Brain microvascular endothelial cell (primary cell): ENCODE data around the gene ESYT2.

Source experiments
- DNase-seq: peaks from one replicate; pipeline ENCODE4 v3.0.0-alpha.2; 2020
- H3K27ac ChIP-seq: fragments of 250-450 bp; sonication (Bioruptor Pico); 2 replicates; pipeline ENCODE4 v1.5.1; 2020; ENCODE audit warnings: mild to moderate bottlenecking, moderate library complexity
- H3K27me3 ChIP-seq: fragments of 250-450 bp; sonication (Bioruptor Pico); replicated peaks from 2 replicates; pipeline ENCODE4 v1.5.1; 2020; ENCODE audit warnings: mild to moderate bottlenecking
- H3K36me3 ChIP-seq: fragments of 250-450 bp; sonication (Bioruptor Pico); replicated peaks from 2 replicates; pipeline ENCODE4 v1.5.1; 2020; ENCODE audit warnings: mild to moderate bottlenecking
- H3K4me3 ChIP-seq: 2 replicates; pipeline ENCODE4 v1.5.1; 2011; ENCODE audit warnings: low read depth, mild to moderate bottlenecking, control low read depth, low read length, moderate library complexity
- in situ Hi-C: cut with HindIII; loops from 2 replicates; pipeline ENCODE4 v1.10.0; 2017; ENCODE audit warnings: low sequenced_read_pairs, low pct_ligation_motif_present
- TF ChIP-seq, protein P1 (sequence below): IDR thresholded peaks from 2 replicates; pipeline ENCODE4 v1.5.1; 2011; ENCODE audit warnings: low read depth, mild to moderate bottlenecking, moderate library complexity, low read length, control low read depth, inconsistent platforms; ENCODE audit errors: missing control alignments

The ESYT2 gene

GRCh38 chr7:158867214-158867984, 38.1 kb upstream of the ESYT2 start:
- H3K27ac ChIP-seq = no peak overlapping the region
- H3K27me3 ChIP-seq = no peaks in the 10 kb centered on the region
- no peak for DNase-seq
- H3K36me3 ChIP-seq = peaks cover 3% of the 10 kb centered on the region
- TF ChIP-seq, protein P1, sequence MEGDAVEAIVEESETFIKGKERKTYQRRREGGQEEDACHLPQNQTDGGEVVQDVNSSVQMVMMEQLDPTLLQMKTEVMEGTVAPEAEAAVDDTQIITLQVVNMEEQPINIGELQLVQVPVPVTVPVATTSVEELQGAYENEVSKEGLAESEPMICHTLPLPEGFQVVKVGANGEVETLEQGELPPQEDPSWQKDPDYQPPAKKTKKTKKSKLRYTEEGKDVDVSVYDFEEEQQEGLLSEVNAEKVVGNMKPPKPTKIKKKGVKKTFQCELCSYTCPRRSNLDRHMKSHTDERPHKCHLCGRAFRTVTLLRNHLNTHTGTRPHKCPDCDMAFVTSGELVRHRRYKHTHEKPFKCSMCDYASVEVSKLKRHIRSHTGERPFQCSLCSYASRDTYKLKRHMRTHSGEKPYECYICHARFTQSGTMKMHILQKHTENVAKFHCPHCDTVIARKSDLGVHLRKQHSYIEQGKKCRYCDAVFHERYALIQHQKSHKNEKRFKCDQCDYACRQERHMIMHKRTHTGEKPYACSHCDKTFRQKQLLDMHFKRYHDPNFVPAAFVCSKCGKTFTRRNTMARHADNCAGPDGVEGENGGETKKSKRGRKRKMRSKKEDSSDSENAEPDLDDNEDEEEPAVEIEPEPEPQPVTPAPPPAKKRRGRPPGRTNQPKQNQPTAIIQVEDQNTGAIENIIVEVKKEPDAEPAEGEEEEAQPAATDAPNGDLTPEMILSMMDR = no peak
- in situ Hi-C loops = no loop called here
- H3K4me3 ChIP-seq = no peak overlapping the region

- TF ChIP-seq, protein P1 = no peak
- in situ Hi-C loops = no loop called here
- no peak overlapping the region for H3K27ac ChIP-seq
- H3K27me3 ChIP-seq = no peaks in the 10 kb centered on the region
- H3K36me3 ChIP-seq = no peaks in the 10 kb centered on the region
- DNase-seq = no peak
- H3K4me3 ChIP-seq = no peak overlapping the region
Measured at GRCh38 chr7:158865977-158866376, 36.7 kb upstream of the ESYT2 start.

GRCh38 chr7:158865462-158865922, 36.2 kb upstream of the ESYT2 start:
- Histone ChIP-seq H3K36me3 (no peaks in the 10 kb centered on the region), H3K27ac (no peak overlapping the region), H3K27me3 (no peaks in the 10 kb centered on the region), H3K4me3 (no peak overlapping the region)
- in situ Hi-C loops = no loop called here
- no peak for DNase-seq
- TF ChIP-seq, protein P1 = no peak

- DNase-seq = no peak
- Histone ChIP-seq H3K36me3 (no peaks in the 10 kb centered on the region), H3K27me3 (no peaks in the 10 kb centered on the region), H3K4me3 (no peak overlapping the region), H3K27ac (no peak overlapping the region)
- in situ Hi-C loops = no loop called here
- TF ChIP-seq, protein P1 = no peak
Measured at GRCh38 chr7:158864833-158865232, 35.5 kb upstream of the ESYT2 start.

DNA sequence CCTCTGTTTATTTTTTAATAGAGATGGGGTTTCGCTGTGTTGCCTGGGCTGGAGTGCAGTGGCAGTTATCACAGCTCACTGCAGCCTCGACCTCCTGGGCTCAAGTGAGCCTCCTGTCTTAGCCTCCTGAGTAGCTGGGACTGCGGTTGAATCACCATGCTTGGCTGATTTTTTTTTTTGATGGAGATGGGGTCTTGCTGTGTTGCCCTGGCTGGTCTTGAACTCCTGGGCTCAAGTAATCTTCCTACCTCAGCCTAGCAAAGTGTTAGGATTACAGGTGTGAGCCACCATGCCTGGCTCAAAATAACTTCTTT, 35.2 kb upstream of the ESYT2 start:
- DNase-seq = no peak
- no peaks in the 10 kb centered on the region for H3K36me3 ChIP-seq
- TF ChIP-seq, protein P1 = no peak
- in situ Hi-C loops = no loop called here
- no peak overlapping the region for H3K4me3 ChIP-seq
- no peaks in the 10 kb centered on the region for H3K27me3 ChIP-seq
- H3K27ac ChIP-seq = peak overlapping the region; percentile 74
